Measurements from ENCODE around the gene OR6Q1.

Gene OR6Q1

DNA sequence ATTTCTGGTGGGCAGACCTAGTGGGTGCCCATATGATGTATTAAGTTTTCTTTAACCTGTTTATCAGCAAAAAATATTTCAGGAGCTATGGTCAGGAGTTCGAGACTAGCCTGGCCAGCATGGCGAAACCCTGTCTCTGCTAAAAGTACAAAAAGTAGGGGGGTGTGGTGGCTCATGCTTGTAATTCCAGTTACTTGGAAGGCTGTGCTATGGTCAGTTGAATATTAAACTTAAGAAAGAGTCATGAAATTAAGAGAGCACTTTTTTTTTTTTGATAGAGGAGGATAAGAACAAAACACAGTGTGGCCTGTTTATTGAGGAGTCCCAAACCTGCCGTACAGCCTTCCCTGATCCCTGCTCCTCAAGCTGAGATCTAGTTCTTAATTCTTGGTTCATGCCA, 29.8 kb downstream of the OR6Q1 start:
- no peak overlapping the region for H3K9ac ChIP-seq (ENCODE audit: low read length)
- peaks cover 5% of the 10 kb centered on the region for H3K4me1 ChIP-seq (ENCODE audit: control insufficient read depth, insufficient read depth, low read length)
- H3K36me3 ChIP-seq (ENCODE audit: control insufficient read depth, insufficient read depth, low read length): no peaks in the 10 kb centered on the region
- no peak overlapping the region for H3K4me3 ChIP-seq (ENCODE audit: low read length)
- H3K27me3 ChIP-seq (ENCODE audit: control insufficient read depth, insufficient read depth, low read length): no peaks in the 10 kb centered on the region
- H3K9me3 ChIP-seq (ENCODE audit: control insufficient read depth, low read length): no peaks in the 10 kb centered on the region

DNA sequence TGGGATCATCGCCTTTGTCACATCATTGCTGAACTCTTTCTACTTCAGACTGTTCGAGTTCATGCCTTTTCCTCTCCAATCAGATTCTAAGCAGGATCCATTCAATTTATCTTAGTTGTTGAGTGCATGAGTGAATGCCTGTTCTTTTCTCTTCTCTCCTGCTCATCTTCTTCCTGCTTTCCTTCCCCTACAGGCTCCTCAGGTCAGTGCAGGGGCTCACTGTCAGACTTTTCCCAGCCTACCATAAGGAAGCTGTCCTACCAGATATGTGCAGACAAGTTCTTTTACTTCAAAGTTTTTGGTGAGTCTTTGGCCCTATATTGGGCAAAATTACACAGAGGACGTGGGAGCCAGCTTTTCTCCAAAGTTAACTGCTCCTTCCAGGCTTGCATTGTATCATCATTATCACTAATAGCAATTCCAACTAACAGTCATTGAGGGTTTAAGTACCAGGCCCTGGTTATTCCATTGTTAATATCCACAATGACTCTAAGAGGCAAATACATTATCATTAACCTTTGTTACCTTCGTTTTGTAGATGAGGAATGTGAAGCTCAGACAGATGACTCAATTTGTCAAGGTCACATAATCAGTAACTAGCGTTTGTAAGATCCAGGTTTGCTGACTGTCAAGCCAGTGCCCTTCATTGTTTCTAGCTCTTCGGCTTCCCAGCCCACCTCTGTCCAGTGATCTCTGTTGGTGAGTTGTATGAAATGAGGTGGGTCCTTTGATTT, 30.4 kb downstream of the OR6Q1 start:
- H3K4me1 ChIP-seq (ENCODE audit: control insufficient read depth, insufficient read depth, low read length): peaks cover 5% of the 10 kb centered on the region
- no peaks in the 10 kb centered on the region for H3K27me3 ChIP-seq (ENCODE audit: control insufficient read depth, insufficient read depth, low read length)
- H3K4me3 ChIP-seq (ENCODE audit: low read length): no peak overlapping the region
- no peak overlapping the region for H3K9ac ChIP-seq (ENCODE audit: low read length)
- H3K9me3 ChIP-seq (ENCODE audit: control insufficient read depth, low read length): no peaks in the 10 kb centered on the region
- no peaks in the 10 kb centered on the region for H3K36me3 ChIP-seq (ENCODE audit: control insufficient read depth, insufficient read depth, low read length)

DNA sequence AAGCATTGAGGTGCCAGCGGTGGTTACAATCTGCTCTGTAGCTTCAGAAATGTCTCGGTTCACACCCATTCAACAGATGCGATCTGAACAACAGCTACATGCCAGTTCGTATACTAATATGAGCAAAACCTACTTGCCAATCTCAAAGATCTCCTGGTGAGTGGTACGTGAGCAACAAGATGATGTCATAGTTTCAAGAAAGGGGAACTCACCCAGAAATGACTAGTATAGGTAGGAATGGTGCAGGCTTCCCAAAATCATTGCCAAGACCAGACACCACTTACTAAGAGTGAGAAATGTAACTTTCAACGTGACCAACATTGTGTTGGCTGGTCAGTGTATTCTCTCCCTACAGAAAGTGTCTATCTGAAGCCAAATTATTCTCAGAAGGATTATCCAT, 31.1 kb downstream of the OR6Q1 start:
- Histone ChIP-seq H3K9ac (ENCODE audit: low read length) (no peak overlapping the region), H3K4me3 (ENCODE audit: low read length) (no peak overlapping the region), H3K9me3 (ENCODE audit: control insufficient read depth, low read length) (no peaks in the 10 kb centered on the region), H3K27me3 (ENCODE audit: control insufficient read depth, insufficient read depth, low read length) (no peaks in the 10 kb centered on the region), H3K4me1 (ENCODE audit: control insufficient read depth, insufficient read depth, low read length) (peaks cover 5% of the 10 kb centered on the region), H3K36me3 (ENCODE audit: control insufficient read depth, insufficient read depth, low read length) (no peaks in the 10 kb centered on the region)

DNA sequence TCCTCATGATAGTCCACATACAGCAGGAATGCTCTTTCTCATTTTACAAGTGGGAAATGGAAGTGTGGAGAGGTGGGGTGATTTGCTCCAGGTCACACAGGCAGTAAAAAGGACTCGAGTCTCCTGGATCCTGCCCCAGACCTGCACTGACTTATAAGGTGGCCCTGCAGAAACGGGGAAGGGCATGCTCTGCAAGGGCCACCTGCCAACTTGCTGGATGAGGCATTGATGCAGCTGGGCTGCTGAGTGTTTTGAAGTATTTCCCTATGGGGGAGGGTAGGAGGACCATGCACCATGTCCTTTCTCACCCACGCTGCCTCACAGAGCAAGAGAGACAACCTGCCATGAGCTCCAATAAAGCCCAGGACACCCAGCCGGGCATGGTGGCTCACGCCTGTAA, 36.9 kb downstream of the OR6Q1 start:
- no peak overlapping the region for H3K9ac ChIP-seq (ENCODE audit: low read length)
- no peaks in the 10 kb centered on the region for H3K9me3 ChIP-seq (ENCODE audit: control insufficient read depth, low read length)
- no peaks in the 10 kb centered on the region for H3K36me3 ChIP-seq (ENCODE audit: control insufficient read depth, insufficient read depth, low read length)
- H3K27me3 ChIP-seq (ENCODE audit: control insufficient read depth, insufficient read depth, low read length): no peaks in the 10 kb centered on the region
- H3K4me1 ChIP-seq (ENCODE audit: control insufficient read depth, insufficient read depth, low read length): no peaks in the 10 kb centered on the region
- no peak overlapping the region for H3K4me3 ChIP-seq (ENCODE audit: low read length)

DNA sequence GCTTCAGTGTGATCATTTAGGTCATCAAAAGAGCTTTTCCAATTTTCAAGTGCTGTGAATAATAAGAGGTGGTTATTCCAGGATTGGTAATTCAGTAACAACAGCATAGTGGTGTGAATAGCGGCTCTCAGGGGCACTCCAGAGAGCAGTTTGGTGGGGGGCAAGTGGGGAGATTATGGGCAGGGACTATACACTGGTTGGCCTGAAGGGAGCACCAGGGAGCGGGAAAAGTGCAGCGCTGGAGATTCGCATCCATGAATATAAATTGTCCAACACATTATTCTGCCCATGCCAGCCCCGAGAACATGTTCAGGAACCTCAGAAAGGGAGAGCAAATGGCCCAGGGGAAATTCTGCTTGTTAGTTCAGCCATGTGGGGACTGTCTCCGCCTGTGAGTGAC, 37.9 kb downstream of the OR6Q1 start:
- Histone ChIP-seq H3K4me1 (ENCODE audit: control insufficient read depth, insufficient read depth, low read length) (no peaks in the 10 kb centered on the region), H3K27me3 (ENCODE audit: control insufficient read depth, insufficient read depth, low read length) (no peaks in the 10 kb centered on the region), H3K36me3 (ENCODE audit: control insufficient read depth, insufficient read depth, low read length) (no peaks in the 10 kb centered on the region), H3K4me3 (ENCODE audit: low read length) (no peak overlapping the region), H3K9ac (ENCODE audit: low read length) (no peak overlapping the region), H3K9me3 (ENCODE audit: control insufficient read depth, low read length) (no peaks in the 10 kb centered on the region)

DNA sequence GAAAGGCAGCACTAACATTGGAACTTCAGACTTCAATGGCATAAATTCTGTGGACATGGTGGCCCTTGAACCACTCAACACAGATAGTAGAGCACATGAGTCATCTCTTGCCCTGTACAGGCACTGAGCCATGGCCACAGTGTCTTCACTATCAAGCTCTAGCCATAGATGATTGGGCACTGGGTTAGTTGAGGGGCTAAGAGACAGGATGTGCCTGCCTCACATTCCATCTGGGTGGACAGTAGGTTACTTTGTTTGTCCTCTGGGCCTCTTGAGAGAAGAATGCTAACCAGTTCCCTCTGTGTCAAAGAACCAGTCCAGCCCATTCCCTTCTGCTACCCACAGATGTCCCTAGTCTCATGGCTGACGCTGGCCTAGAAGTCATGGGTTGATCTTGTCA, 39.8 kb downstream of the OR6Q1 start:
- H3K9ac ChIP-seq (ENCODE audit: low read length): no peak overlapping the region
- no peaks in the 10 kb centered on the region for H3K4me1 ChIP-seq (ENCODE audit: control insufficient read depth, insufficient read depth, low read length)
- no peaks in the 10 kb centered on the region for H3K27me3 ChIP-seq (ENCODE audit: control insufficient read depth, insufficient read depth, low read length)
- H3K36me3 ChIP-seq (ENCODE audit: control insufficient read depth, insufficient read depth, low read length): no peaks in the 10 kb centered on the region
- no peaks in the 10 kb centered on the region for H3K9me3 ChIP-seq (ENCODE audit: control insufficient read depth, low read length)
- no peak overlapping the region for H3K4me3 ChIP-seq (ENCODE audit: low read length)

DNA sequence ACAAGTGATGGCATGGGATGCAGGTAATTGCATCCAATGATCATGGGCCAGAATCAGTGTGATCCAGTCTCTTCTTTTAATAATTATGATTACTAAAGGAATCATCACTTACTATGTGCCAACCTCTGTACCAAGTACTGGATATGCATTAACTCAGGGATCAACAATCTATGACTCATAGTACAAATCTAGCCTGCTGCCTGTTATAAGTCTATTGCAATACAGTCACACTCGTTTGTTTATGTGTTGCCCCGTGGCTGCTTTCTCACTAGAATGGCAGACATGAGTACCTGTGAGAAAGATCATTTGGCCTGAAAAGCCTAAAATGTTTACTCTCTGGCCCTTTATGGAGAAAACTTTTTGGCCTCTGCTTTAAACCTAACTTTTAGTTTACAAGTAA, 45.0 kb downstream of the OR6Q1 start:
- Histone ChIP-seq H3K9ac (ENCODE audit: low read length) (no peak overlapping the region), H3K4me1 (ENCODE audit: control insufficient read depth, insufficient read depth, low read length) (no peaks in the 10 kb centered on the region), H3K36me3 (ENCODE audit: control insufficient read depth, insufficient read depth, low read length) (no peaks in the 10 kb centered on the region), H3K9me3 (ENCODE audit: control insufficient read depth, low read length) (no peaks in the 10 kb centered on the region), H3K4me3 (ENCODE audit: low read length) (no peak overlapping the region), H3K27me3 (ENCODE audit: control insufficient read depth, insufficient read depth, low read length) (no peaks in the 10 kb centered on the region)

Data from mucosa of stomach (tissue), 1 donor.